HG03064 (cell line): Measurements from ENCODE around the gene SPINDOC.
"Not testable (repeated sequence)": the region's sequence is repeated elsewhere in the genome, so short reads cannot be mapped to it uniquely, and the experiment has no call there.

Experiments
- ATAC-seq: cut with Tn5 transposase; IDR thresholded peaks from one replicate; pipeline ENCODE4 v1.9.1; 2021; ENCODE audit warnings: low read depth; ENCODE audit not compliant: unreplicated experiment

Gene SPINDOC, protein sequence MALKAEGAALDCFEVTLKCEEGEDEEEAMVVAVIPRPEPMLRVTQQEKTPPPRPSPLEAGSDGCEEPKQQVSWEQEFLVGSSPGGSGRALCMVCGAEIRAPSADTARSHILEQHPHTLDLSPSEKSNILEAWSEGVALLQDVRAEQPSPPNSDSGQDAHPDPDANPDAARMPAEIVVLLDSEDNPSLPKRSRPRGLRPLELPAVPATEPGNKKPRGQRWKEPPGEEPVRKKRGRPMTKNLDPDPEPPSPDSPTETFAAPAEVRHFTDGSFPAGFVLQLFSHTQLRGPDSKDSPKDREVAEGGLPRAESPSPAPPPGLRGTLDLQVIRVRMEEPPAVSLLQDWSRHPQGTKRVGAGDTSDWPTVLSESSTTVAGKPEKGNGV

DNA sequence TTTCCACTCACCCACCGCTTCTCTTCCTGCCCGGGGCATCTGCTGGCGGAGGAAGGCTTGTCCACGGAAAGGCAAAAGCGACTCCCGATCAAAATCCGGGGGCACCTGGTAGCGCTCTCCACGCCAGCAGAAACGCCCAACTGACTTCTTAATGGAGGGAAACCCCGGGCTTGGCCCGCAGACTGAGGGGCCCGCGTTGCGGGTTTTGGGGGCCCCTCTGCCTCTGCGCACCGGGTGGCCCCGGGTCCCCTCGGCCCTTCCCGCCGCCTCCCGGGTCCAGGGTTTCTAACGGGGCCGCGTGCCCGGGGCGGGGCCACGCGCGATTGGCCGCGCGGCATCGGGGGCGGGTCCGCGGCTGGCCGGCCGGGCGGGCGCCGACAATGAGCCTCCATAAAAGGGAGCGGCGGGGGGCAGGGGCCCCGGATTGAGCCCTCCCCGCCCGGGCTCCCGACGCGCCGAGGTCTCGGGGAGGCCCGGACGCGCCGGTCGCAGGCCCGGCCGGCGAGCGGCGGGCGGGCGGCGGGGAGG is at the start of gene SPINDOC:
Gene SPINDOC, plus strand, starts transcription at position 422 of the 528 bp plus-strand sequence. CDS start 231 bp downstream, outside the sequence.
- peak; percentile 68 for ATAC-seq

- no peak for ATAC-seq
Observed at GRCh38 chr11:63763496-63764339, 49.5 kb upstream of the SPINDOC start.

- ATAC-seq: no peak
Observed at GRCh38 chr11:63764340-63764678, 48.9 kb upstream of the SPINDOC start.

- no peak for ATAC-seq
Observed at GRCh38 chr11:63764679-63765647, 48.3 kb upstream of the SPINDOC start.

DNA sequence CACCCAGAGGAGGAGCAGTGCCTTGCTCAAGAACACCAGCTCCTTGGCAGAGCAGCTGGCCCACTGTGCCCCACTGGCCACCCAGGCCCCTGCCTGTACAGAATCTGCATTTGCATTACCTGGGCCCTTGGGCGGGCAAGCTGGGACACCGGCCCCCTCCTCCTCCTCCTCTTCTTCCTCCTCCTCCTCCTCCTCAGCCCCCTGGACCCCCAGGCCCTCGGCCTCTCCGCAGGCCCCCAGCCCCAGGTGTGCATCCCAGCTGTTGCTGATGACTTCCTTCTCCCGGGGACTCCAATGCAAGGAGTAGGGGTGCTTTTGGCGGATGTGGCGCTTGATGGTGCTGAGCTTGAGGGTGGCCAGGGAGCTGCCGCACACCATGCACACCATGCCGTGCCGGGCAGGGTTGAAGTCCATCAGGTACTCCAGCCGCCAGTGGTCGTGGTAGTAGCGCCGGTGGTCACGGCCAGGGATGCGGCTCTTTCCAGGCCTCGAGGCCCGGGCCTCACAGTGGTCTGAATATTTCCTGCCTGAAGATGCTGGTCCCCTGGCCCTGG is 47.5 kb upstream of the SPINDOC start:
- no peak for ATAC-seq

- no peak for ATAC-seq
Observed at GRCh38 chr11:63766531-63767235, 46.6 kb upstream of the SPINDOC start.

GRCh38 chr11:63767267-63767564 is 46.0 kb upstream of the SPINDOC start:
- no peak for ATAC-seq

DNA sequence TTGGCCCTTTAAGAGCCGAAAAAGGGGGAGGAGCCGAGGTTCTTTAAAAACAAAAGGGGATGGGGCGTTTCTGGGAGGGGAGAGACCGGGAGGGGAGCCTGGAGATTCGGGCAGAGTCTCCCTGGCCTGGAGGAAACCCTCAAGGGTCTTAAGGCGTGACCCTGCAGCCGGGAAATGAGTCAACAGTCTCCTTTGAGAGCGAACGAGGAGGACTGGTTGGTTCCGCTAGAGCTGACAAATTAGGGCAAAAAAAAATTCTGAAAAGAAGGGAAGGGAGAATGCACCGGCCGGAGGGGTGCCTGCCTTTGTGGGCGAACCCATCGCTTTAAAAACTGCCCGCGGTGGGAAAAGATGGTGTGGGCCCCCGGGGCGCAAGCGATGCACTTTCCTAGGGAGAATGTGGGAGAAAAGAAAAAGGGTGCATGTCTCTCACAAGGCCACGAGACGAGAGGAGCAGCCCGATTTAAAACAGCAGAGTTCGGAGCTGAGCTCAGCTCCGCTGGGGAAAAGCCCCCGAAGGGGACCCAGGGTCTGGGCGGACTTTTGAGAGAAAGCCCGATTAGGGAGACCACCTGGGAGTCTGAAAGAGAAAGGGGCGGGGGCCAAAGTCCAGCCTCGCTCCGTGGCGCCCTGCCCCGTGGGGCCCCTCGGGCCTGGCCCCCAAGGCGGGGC is 45.6 kb upstream of the SPINDOC start:
- ATAC-seq: no peak

DNA sequence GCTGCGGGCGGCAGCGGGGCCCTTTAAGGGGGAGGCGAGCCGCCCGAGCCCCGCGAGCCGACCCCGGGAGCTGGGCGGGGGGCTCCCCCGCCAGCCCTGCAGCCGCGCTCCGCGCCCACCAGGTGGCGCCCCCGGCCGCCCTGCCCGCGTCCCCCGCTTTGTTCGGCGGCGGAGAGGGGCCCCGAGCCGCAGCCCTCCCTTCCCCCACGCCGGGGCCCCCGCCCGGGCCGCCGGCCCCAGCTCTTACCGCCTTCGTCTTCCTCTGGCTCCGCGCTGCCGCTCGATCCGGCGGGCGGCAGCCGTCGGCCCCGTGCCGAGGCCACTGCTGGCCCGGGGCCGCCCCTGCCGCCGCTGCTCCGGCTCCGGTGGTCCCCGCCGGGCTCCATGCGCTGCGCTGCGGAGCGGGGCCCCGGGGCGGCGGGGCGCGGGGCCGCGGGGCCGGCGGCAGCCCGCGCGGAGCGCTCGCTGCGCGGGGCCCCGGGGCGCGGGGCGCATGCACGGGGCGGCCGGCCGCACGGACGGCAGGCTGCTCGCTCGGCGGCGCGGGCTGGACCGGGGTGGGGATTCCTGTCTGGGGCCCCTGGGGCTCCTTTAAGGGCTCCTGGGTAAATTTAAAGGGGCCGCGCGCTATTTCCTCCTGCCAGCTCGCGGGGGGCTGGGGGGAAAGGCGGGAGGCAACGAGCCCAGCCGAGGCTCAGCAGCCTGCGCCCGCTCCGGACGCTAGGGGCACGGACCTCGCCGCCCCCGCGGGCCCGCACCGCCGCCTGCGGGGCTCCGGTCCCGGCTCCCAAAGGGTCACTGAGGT is 44.8 kb upstream of the SPINDOC start, which contains the start of gene ZFTA:
Gene ZFTA, minus strand, starts transcription at position 539 of the 805 bp plus-strand sequence. Its CDS starts 153 bp downstream, at position 386.
- ATAC-seq: no peak

GRCh38 chr11:63769042-63769713 is 44.1 kb upstream of the SPINDOC start:
- ATAC-seq: no peak

DNA sequence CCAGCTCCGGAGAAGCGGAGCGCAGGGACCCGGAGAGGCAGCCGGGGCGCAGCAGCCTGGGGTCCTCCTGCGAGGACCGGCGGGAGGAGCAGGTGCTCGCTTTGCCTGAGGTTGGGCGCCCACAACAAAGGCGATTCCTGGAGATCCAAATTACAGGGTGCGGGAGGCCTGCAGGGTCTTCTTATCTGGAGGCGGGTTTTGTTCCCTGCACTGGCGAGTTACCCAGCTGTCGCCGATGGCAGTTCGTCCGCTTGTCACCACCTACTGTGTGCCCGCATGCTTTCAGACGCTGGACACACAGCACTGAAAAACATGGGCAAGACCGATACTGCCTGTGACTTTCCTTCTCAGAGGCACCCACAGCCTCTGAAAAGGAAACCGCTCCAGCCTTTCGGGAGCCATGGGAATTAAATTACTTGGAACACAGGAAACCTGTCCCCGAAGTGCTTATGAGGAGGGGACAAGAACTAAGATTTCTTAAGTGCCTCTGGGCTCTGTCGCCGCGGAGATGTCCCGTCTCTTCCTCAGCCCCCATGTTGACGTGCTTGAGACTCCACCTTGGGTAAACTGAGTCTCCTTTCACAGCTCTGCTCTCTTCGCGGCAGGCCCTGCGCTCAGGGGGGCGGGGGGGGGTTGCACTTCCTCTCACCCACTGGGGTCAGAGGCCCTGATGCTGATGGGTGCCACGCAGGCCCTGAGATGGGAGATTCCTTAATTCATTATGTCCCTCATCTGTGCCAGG is 43.4 kb upstream of the SPINDOC start:
- no peak for ATAC-seq

GRCh38 chr11:63770763-63771162 is 42.5 kb upstream of the SPINDOC start:
- no peak for ATAC-seq

DNA sequence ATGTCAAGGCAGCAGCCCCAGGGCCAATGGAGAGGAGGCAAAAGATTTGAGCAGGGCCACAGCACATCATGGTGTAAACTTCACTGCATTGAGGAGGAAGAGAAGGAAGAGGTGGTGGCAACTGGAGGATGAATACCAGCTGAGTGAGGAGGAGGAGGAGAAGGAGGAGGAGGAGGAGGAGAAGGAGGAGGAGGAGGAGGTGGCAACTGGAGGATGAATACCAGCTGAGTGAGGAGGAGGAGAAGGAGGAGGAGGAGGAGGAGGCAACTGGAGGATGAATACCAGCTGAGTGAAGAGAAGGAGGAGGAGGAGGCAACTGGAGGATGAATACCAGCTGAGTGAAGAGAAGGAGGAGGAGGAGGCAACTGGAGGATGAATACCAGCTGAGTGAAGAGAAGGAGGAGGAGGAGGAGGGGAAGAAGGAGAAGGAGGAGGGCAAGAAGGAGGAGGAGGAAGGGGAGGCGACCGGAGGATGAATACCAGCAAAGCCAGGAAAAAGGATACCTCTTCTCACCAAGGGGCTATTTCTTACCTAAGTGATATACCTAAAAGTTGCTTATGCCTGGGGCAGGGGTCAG is 41.4 kb upstream of the SPINDOC start:
- not testable (repeated sequence) for ATAC-seq

DNA sequence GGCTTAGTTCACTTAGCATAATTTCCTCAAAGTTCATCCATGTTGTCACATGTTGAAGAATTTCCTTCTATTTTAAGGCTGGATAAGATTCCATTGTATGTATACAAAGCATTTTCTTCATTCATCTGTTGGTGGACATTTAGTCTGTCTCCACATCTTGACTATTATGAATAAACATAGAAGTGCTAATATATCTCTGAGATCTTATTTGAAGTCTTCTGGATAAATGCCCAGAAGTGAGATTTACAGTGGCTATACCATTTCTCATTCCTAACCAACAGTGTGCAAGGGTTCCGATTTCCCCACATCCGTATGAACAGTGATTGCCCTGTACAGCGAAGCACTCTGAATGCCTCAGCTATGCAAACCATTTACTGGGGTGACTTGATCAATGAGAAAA is 38.1 kb upstream of the SPINDOC start:
- ATAC-seq: no peak

- ATAC-seq: no peak
Observed at GRCh38 chr11:63779039-63779438, 34.2 kb upstream of the SPINDOC start.

- ATAC-seq: no peak
Observed at GRCh38 chr11:63782749-63783148, 30.5 kb upstream of the SPINDOC start.
